ENCODE measurements around the gene SNX25. TPM values are rescaled to one million over a fixed set of nuclear protein-coding genes. Genes with fewer than 3 reads are reported as not detected.

SNX25 gene
- polyA plus RNA-seq, 1 donor from 2014 or later = 6.4 TPM

DNA sequence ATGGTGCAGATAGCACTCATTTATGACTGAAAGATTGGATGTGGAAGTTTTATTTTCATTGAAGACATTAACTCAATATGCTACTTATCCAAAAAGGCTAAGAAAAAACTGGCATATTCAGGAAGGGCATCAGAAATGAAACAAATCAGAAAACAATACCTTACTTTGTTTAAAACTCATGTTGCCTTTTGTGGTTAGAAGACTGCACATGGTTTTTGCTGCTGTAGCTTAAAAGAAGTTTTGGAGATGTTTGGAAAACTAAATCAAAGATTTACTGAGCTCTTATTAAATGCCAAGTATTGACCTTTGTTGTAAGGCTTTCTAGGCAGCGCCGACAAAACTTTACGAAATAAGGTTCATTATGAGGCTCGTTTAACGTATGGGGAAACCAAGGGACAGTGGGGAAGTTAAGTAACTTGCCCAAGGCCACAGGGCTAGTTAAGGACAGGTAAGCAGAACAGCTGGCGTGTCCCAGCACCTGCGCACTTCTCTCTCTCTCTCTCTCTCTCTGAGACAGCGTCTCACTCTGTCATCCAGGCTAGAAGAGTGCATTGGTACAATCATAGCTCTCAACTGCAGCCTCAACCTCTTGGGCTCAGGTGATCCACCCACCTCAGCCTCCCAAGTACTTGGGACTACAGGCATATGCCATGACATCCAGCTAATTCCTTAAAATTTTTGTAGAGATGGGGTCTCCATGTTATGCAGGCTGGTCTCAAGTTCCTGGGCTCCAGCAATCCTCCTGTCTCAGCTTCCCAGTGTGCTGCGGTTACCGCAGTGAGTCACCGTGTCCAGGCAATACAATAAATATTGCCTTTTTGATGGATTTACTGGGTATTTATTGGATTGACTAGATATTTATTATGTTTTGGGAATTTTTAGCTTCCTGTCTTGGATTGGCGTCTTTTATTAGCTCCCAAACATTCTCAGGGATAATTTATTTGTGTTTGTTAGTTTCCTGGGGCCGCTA is 170.2 kb downstream of the SNX25 start:
- TF ChIP-seq POLR2AphosphoS5 (IDR thresholded peaks at IDR 0.05) (no peak), TAF1 (IDR thresholded peaks at IDR 0.05; ENCODE audit: low read depth) (no peak), EP300 (conservative IDR thresholded peaks at IDR 0.05; ENCODE audit: poor library complexity, severe bottlenecking) (no peak), EZH2 (IDR thresholded peaks at IDR 0.05; ENCODE audit: borderline replicate concordance, insufficient read depth, low read length, poor library complexity, severe bottlenecking) (no peak), SMC3 (conservative IDR thresholded peaks at IDR 0.05; ENCODE audit: poor library complexity) (no peak), MXI1 (conservative IDR thresholded peaks at IDR 0.05; ENCODE audit: poor library complexity, severe bottlenecking) (no peak), RAD21 (conservative IDR thresholded peaks at IDR 0.05) (no peak)
- TF ChIP-seq, protein P1, sequence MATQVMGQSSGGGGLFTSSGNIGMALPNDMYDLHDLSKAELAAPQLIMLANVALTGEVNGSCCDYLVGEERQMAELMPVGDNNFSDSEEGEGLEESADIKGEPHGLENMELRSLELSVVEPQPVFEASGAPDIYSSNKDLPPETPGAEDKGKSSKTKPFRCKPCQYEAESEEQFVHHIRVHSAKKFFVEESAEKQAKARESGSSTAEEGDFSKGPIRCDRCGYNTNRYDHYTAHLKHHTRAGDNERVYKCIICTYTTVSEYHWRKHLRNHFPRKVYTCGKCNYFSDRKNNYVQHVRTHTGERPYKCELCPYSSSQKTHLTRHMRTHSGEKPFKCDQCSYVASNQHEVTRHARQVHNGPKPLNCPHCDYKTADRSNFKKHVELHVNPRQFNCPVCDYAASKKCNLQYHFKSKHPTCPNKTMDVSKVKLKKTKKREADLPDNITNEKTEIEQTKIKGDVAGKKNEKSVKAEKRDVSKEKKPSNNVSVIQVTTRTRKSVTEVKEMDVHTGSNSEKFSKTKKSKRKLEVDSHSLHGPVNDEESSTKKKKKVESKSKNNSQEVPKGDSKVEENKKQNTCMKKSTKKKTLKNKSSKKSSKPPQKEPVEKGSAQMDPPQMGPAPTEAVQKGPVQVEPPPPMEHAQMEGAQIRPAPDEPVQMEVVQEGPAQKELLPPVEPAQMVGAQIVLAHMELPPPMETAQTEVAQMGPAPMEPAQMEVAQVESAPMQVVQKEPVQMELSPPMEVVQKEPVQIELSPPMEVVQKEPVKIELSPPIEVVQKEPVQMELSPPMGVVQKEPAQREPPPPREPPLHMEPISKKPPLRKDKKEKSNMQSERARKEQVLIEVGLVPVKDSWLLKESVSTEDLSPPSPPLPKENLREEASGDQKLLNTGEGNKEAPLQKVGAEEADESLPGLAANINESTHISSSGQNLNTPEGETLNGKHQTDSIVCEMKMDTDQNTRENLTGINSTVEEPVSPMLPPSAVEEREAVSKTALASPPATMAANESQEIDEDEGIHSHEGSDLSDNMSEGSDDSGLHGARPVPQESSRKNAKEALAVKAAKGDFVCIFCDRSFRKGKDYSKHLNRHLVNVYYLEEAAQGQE (IDR thresholded peaks at IDR 0.05; ENCODE audit: borderline replicate concordance) = no peak
- TF ChIP-seq, protein P2, sequence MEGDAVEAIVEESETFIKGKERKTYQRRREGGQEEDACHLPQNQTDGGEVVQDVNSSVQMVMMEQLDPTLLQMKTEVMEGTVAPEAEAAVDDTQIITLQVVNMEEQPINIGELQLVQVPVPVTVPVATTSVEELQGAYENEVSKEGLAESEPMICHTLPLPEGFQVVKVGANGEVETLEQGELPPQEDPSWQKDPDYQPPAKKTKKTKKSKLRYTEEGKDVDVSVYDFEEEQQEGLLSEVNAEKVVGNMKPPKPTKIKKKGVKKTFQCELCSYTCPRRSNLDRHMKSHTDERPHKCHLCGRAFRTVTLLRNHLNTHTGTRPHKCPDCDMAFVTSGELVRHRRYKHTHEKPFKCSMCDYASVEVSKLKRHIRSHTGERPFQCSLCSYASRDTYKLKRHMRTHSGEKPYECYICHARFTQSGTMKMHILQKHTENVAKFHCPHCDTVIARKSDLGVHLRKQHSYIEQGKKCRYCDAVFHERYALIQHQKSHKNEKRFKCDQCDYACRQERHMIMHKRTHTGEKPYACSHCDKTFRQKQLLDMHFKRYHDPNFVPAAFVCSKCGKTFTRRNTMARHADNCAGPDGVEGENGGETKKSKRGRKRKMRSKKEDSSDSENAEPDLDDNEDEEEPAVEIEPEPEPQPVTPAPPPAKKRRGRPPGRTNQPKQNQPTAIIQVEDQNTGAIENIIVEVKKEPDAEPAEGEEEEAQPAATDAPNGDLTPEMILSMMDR (IDR thresholded peaks at IDR 0.05; ENCODE audit: poor library complexity, severe bottlenecking) = no peak
- no peaks in the 10 kb centered on the region for H4K20me1 ChIP-seq (ENCODE audit: insufficient read depth)
- no peaks in the 10 kb centered on the region for H3K9me3 ChIP-seq (ENCODE audit: low read length)
- no peaks in the 10 kb centered on the region for H3F3A ChIP-seq (ENCODE audit: insufficient read depth, low read length, poor library complexity, severe bottlenecking)
- H3K27me3 ChIP-seq (ENCODE audit: insufficient read depth, low read depth, low read length) = no peaks in the 10 kb centered on the region
- H3K79me2 ChIP-seq (replicated peaks; ENCODE audit: insufficient read depth, low read length) = no peaks in the 10 kb centered on the region
- H3K4me3 ChIP-seq (ENCODE audit: low read length) = no peak overlapping the region
- no peak overlapping the region for H3K4me2 ChIP-seq (ENCODE audit: low read length)
- no peaks in the 10 kb centered on the region for H3K9me2 ChIP-seq (ENCODE audit: insufficient read depth, low read length)
- no peak overlapping the region for H3K27ac ChIP-seq (ENCODE audit: low read length)
- H3K9ac ChIP-seq (ENCODE audit: low read length) = no peak overlapping the region
- no peaks in the 10 kb centered on the region for H3K36me3 ChIP-seq (ENCODE audit: insufficient read depth, low read length)
- no peak overlapping the region for H2AFZ ChIP-seq (ENCODE audit: low read depth, low read length)

DNA sequence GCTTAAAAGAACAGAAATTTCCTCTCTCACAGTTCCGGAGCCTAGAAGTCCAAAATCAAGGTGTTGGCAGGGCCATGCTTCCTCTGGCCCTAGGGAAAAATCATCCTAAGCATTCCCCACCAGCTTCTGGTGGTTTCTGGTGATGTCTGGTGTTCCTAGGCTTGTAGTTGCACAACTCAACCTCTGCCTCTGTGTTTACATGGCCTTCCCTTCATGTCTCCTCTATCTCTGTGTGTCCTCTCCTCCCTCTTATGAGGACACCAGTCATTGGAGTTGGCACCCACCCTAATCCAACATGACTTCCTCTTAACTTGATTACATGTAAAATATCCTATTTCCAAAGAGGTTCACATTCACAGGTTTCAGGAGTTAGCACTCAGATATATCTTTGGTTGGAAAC is 170.9 kb downstream of the SNX25 start:
- Histone ChIP-seq H3K9ac (ENCODE audit: low read length) (no peak overlapping the region), H3F3A (ENCODE audit: insufficient read depth, low read length, poor library complexity, severe bottlenecking) (no peaks in the 10 kb centered on the region), H3K27ac (ENCODE audit: low read length) (no peak overlapping the region), H3K79me2 (replicated peaks; ENCODE audit: insufficient read depth, low read length) (no peaks in the 10 kb centered on the region), H2AFZ (ENCODE audit: low read depth, low read length) (no peak overlapping the region), H3K9me2 (ENCODE audit: insufficient read depth, low read length) (no peaks in the 10 kb centered on the region), H3K9me3 (ENCODE audit: low read length) (no peaks in the 10 kb centered on the region), H3K4me3 (ENCODE audit: low read length) (no peak overlapping the region), H4K20me1 (ENCODE audit: insufficient read depth) (no peaks in the 10 kb centered on the region), H3K27me3 (ENCODE audit: insufficient read depth, low read depth, low read length) (no peaks in the 10 kb centered on the region), H3K36me3 (ENCODE audit: insufficient read depth, low read length) (no peaks in the 10 kb centered on the region), H3K4me2 (ENCODE audit: low read length) (no peak overlapping the region)
- TF ChIP-seq POLR2AphosphoS5 (IDR thresholded peaks at IDR 0.05) = no peak
- TF ChIP-seq, protein P2 (IDR thresholded peaks at IDR 0.05; ENCODE audit: poor library complexity, severe bottlenecking) = no peak
- no peak for TF ChIP-seq RAD21 (conservative IDR thresholded peaks at IDR 0.05)
- no peak for TF ChIP-seq TAF1 (IDR thresholded peaks at IDR 0.05; ENCODE audit: low read depth)
- no peak for TF ChIP-seq EP300 (conservative IDR thresholded peaks at IDR 0.05; ENCODE audit: poor library complexity, severe bottlenecking)
- no peak for TF ChIP-seq SMC3 (conservative IDR thresholded peaks at IDR 0.05; ENCODE audit: poor library complexity)
- TF ChIP-seq MXI1 (conservative IDR thresholded peaks at IDR 0.05; ENCODE audit: poor library complexity, severe bottlenecking) = no peak
- no peak for TF ChIP-seq EZH2 (IDR thresholded peaks at IDR 0.05; ENCODE audit: borderline replicate concordance, insufficient read depth, low read length, poor library complexity, severe bottlenecking)
- TF ChIP-seq, protein P1 (IDR thresholded peaks at IDR 0.05; ENCODE audit: borderline replicate concordance) = no peak

All from neural cell (in vitro differentiated cells).